HepG2 (cell line): ENCODE results near the gene PATL2. TPM values are rescaled to one million over a fixed set of nuclear protein-coding genes. Genes with fewer than 3 reads are reported as not detected.

Experiments
- AHR ChIP-seq: IDR thresholded peaks from 2 replicates; pipeline ENCODE4 v1.6.1; 2018; ENCODE audit warnings: missing genetic modification reagents, missing compliant biosample characterization
- MTERF4 ChIP-seq: sonication (generic); formaldehyde crosslinking; IDR thresholded peaks from 2 replicates; pipeline ENCODE4 v1.8.0; 2023; ENCODE audit warnings: mild to moderate bottlenecking, missing genetic modification reagents
- SALL1 ChIP-seq: sonication (generic); formaldehyde crosslinking; IDR thresholded peaks from 2 replicates; pipeline ENCODE4 v1.8.0; 2022; ENCODE audit warnings: mild to moderate bottlenecking, missing genetic modification reagents
- SKIL ChIP-seq: sonication (generic); formaldehyde crosslinking; IDR thresholded peaks from 2 replicates; pipeline ENCODE4 v1.8.0; 2022; ENCODE audit warnings: missing genetic modification reagents, mild to moderate bottlenecking, moderate library complexity, borderline replicate concordance
- ZBTB4 ChIP-seq: sonication (generic); formaldehyde crosslinking; IDR thresholded peaks from 2 replicates; pipeline ENCODE4 v1.4.0; 2020; ENCODE audit warnings: missing genetic modification reagents, mild to moderate bottlenecking, borderline replicate concordance
- ZFP82 ChIP-seq: sonication (generic); formaldehyde crosslinking; IDR thresholded peaks from 2 replicates; pipeline ENCODE4 v1.5.1; 2020; ENCODE audit warnings: mild to moderate bottlenecking, missing genetic modification reagents, borderline replicate concordance
- ZNF280B ChIP-seq: sonication (generic); formaldehyde crosslinking; IDR thresholded peaks from 2 replicates; pipeline ENCODE4 v1.5.0; 2020; ENCODE audit warnings: missing genetic modification reagents, mild to moderate bottlenecking, borderline replicate concordance
- ZNF33A ChIP-seq: sonication (generic); formaldehyde crosslinking; IDR thresholded peaks from 2 replicates; pipeline ENCODE4 v1.5.1; 2020; ENCODE audit warnings: missing genetic modification reagents, mild to moderate bottlenecking, moderate library complexity, borderline replicate concordance
- ZNF33B ChIP-seq: sonication (generic); formaldehyde crosslinking; IDR thresholded peaks from 2 replicates; pipeline ENCODE4 v1.5.1; 2020; ENCODE audit warnings: mild to moderate bottlenecking, missing genetic modification reagents
- ZNF644 ChIP-seq: IDR thresholded peaks from 2 replicates; pipeline ENCODE4 v1.6.1; 2016; ENCODE audit warnings: low read depth
- ZNF775 ChIP-seq: sonication (generic); formaldehyde crosslinking; IDR thresholded peaks from 2 replicates; pipeline ENCODE4 v1.4.0; 2020; ENCODE audit warnings: missing genetic modification reagents, mild to moderate bottlenecking, moderate library complexity, borderline replicate concordance
- ZNF800 ChIP-seq: sonication (generic); formaldehyde crosslinking; IDR thresholded peaks from 2 replicates; pipeline ENCODE4 v1.4.0; 2020; ENCODE audit warnings: missing genetic modification reagents
- ZNF883 ChIP-seq: sonication (generic); formaldehyde crosslinking; IDR thresholded peaks from 2 replicates; pipeline ENCODE4 v1.5.1; 2020; ENCODE audit warnings: mild to moderate bottlenecking, missing genetic modification reagents; ENCODE audit errors: not compliant biosample characterization
- ZSCAN29 ChIP-seq: sonication (generic); formaldehyde crosslinking; conservative IDR thresholded peaks from 2 replicates; pipeline ENCODE4 v1.4.0; 2020; ENCODE audit warnings: mild to moderate bottlenecking, missing genetic modification reagents
- polyA plus RNA-seq, 8 experiments: library from polyadenylated mRNA; depleted of rRNA in 3 of 8; stranded (reverse) in 7 of 8; unstranded in 1 of 8; fragments of >200 nt; fragmentation: Illumina TruSeq in 4 of 8; extraction: Trizol in 4 of 8; gene quantifications; 2 replicates each; pipeline versions ENCODE4 v1.2.1 to v1.2.3, GENCODE V29; 2011 to 2016; ENCODE audit warnings: low read depth in 4 of 8, missing spikeins in 1 of 8, mixed read lengths in 1 of 8; ENCODE audit not compliant: insufficient read depth in 1 of 8
- total RNA-seq, 5 experiments: library from RNA; depleted of rRNA; stranded (reverse); fragments of >200 nt; fragmentation: Illumina TruSeq; extraction: Trizol; gene quantifications; 2 replicates each; pipeline ENCODE4 v1.2.3, GENCODE V29; 2016; ENCODE audit warnings: low read depth in 1 of 5

The PATL2 gene
- total and polyA plus RNA-seq, 2 of the 13 experiments (the other 11 are each of a cell fraction or from before 2014, with no cell fraction given) = 0.15 to 0.53 TPM

- TF ChIP-seq SKIL (no peak), MTERF4 (CRISPR knock-in tag) (peak; percentile 92), AHR (CRISPR knock-in tag) (no peak; the same call in 1 of the 2 replicates), ZFP82 (CRISPR knock-in tag) (no peak), ZSCAN29 (CRISPR knock-in tag) (no peak), ZNF280B (CRISPR knock-in tag) (peak; percentile 90), SALL1 (CRISPR knock-in tag) (peak; percentile 92), ZNF800 (peak; percentile 87), ZNF883 (CRISPR knock-in tag) (peak; percentile 72), ZBTB4 (peak; percentile 55; the same call in 1 of the 2 replicates), ZNF775 (CRISPR knock-in tag) (0 out of 2 replicates have a peak, but pooled peaks have one; percentile 25), ZNF644 (CRISPR knock-in tag) (no peak), ZNF33A (CRISPR knock-in tag) (no peak), ZNF33B (CRISPR knock-in tag) (peak; percentile 63; the same call in 1 of the 2 replicates)
Observed at GRCh38 chr15:44663410-44664308, 47.5 kb downstream of the PATL2 start, which contains the start of gene SPG11 (continued).
